ENCODE data around the gene SH3PXD2A. TPM values are rescaled to one million over a fixed set of nuclear protein-coding genes. Genes with fewer than 3 reads are reported as not detected.

SH3PXD2A gene
- total RNA-seq, 4 donors from 2014 or later: 26.5 to 56.9 (median 33.3) TPM

DNA sequence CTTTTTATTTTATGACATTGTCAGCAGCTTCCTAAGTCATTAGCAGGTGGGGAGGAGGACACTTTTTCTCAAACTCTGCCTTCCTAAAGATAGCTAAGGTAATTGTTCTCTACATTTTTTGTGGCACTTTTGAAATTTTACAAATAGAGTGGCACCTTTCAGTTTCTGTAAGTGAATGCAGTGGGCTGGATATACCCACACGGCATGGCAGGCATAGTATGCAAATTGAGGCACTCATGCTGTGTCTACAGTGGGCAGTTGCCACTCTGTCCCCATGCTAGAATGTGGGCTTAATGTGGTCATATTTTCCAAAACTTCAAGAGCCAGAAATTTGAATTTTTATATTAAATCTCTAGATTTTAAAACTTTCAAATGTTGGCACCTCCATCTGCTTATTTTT is 12.8 kb upstream of the SH3PXD2A start:
- in situ Hi-C loops (cut with MboI; ENCODE audit: low pct_ligation_motif_present in 1 of 4, low pct_unique_long_range_greater_than_20kb in 1 of 4, low sequenced_read_pairs in 3 of 4) (loop anchor here in 3 of 4 donors (10.0 to 25.0 kb wide), 3 partner anchors 153 to 281 kb away; no protein-coding TSS in a partner anchor), intact Hi-C loops (cut with DNase I; ENCODE audit: low total_unique reads) (no loop called here)
- no peaks in the 10 kb centered on the region for H3K36me3 ChIP-seq
- H3K9me3 ChIP-seq: peaks cover 0 to 3% of the 10 kb centered on the region in 2 donors
- no peaks in the 10 kb centered on the region for H3K27me3 ChIP-seq
- H3K4me3 ChIP-seq: no peak overlapping the region
- no peaks in the 10 kb centered on the region for H3K4me1 ChIP-seq
- 65 to 86% methylated on average over 1 of the region's 1 CpG for WGBS, 2 donors (ENCODE audit: low coverage in 1 of 2)
- TF ChIP-seq EP300 (IDR thresholded peaks at IDR 0.05; ENCODE audit: low read depth) (no peak), POLR2AphosphoS5 (IDR thresholded peaks at IDR 0.05) (no peak), POLR2A (IDR thresholded peaks at IDR 0.05) (no peak)
- TF ChIP-seq, protein P1, sequence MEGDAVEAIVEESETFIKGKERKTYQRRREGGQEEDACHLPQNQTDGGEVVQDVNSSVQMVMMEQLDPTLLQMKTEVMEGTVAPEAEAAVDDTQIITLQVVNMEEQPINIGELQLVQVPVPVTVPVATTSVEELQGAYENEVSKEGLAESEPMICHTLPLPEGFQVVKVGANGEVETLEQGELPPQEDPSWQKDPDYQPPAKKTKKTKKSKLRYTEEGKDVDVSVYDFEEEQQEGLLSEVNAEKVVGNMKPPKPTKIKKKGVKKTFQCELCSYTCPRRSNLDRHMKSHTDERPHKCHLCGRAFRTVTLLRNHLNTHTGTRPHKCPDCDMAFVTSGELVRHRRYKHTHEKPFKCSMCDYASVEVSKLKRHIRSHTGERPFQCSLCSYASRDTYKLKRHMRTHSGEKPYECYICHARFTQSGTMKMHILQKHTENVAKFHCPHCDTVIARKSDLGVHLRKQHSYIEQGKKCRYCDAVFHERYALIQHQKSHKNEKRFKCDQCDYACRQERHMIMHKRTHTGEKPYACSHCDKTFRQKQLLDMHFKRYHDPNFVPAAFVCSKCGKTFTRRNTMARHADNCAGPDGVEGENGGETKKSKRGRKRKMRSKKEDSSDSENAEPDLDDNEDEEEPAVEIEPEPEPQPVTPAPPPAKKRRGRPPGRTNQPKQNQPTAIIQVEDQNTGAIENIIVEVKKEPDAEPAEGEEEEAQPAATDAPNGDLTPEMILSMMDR (IDR thresholded peaks at IDR 0.05): no peak
- H3K27ac ChIP-seq: no peak overlapping the region
- no peak for DNase-seq

DNA sequence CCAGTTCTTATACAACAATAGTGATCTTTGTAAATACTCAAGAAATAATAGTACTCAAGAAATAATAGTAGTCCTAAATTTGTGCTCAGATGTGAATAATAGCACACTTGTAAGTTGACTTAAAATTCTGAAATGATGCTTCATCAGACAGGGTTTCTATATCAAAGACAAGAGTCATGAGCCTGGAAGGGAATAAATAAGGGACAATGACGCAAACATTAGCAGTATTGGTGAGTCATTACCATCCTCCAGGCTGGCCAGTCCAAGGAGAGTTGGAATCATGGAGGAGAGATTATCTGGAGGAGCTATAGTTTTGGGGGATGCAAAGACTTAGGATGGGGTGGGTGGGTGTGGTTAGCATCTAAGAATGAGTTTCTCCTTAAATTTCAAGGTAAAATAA is 6.1 kb upstream of the SH3PXD2A start:
- Histone ChIP-seq H3K4me1 (peaks cover 0 to 13% (median 2%) of the 10 kb centered on the region in 4 donors), H3K27me3 (no peaks in the 10 kb centered on the region), H3K9me3 (peaks cover 0 to 3% of the 10 kb centered on the region in 2 donors), H3K36me3 (no peaks in the 10 kb centered on the region), H3K4me3 (no peak overlapping the region), H3K27ac (no peak overlapping the region)
- in situ Hi-C loops (cut with MboI; ENCODE audit: low pct_ligation_motif_present in 1 of 4, low pct_unique_long_range_greater_than_20kb in 1 of 4, low sequenced_read_pairs in 3 of 4) (loop anchor here (5.0 to 25.0 kb wide), 5 partner anchors 144 to 274 kb away; no protein-coding TSS in a partner anchor), intact Hi-C loops (cut with DNase I; ENCODE audit: low total_unique reads) (no loop called here)
- no peak for DNase-seq
- WGBS, 2 donors (ENCODE audit: low coverage in 1 of 2): 91 to 97% methylated on average over 1 of the region's 1 CpG
- TF ChIP-seq, protein P1 (IDR thresholded peaks at IDR 0.05): no peak
- TF ChIP-seq POLR2A (IDR thresholded peaks at IDR 0.05): no peak
- no peak for TF ChIP-seq POLR2AphosphoS5 (IDR thresholded peaks at IDR 0.05)
- no peak for TF ChIP-seq EP300 (IDR thresholded peaks at IDR 0.05; ENCODE audit: low read depth)

DNA sequence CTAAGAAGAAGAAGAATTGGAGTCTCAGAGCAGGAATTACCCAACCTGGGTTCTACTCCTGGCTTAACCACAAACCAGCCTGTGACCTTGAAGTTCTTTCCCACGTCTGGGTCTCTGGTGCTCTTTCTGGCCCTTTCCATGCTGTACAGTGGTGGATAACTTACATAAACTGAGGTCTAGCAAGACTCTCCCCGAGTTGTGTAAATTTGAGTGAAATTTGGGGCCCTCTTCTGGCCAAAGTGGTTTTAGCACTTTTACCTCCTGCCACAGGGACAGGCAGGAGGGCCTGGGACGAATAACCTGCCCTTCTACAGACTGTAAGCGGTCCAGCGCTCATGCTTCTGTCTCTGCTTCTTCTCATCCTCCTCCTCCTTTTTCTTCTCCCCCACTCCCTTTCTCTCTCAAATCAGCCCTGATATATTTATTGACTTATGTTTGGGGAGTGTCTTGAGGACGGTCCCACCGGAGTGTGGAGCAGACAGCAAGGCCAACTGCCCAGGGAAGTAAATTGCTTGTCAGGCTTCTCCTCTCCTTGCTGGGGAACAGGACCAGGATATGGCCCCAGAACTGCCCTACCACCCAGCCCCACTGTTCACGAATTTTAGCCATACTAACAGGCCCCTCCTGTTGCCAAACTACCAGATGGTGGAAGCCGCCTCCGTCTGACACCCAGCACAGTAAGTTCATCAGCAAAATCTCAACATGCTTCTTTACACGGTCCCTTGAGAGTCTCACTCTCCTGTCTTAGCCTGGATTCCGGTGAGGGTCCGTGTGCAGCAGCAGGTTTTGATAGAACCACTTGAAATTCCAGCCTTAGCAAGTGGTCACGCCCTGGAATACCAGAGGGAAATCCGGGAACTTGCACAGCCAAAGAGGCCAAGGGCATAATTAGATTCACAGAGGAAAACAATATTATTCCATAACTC is 4.0 kb upstream of the SH3PXD2A start:
- Histone ChIP-seq H3K9me3 (no peaks in the 10 kb centered on the region), H3K4me1 (peaks cover 5 to 28% (median 12%) of the 10 kb centered on the region in 4 donors), H3K27me3 (no peaks in the 10 kb centered on the region), H3K4me3 (no peak overlapping the region), H3K36me3 (no peaks in the 10 kb centered on the region), H3K27ac (no peak overlapping the region)
- WGBS, 2 donors (ENCODE audit: low coverage in 1 of 2): 58 to 80% methylated on average over 8 to 15 of the region's 15 CpGs
- DNase-seq: peak; percentile 73
- in situ Hi-C loops (cut with MboI; ENCODE audit: low pct_ligation_motif_present in 1 of 4, low pct_unique_long_range_greater_than_20kb in 1 of 4, low sequenced_read_pairs in 3 of 4) (loop anchor here (5.0 to 25.0 kb wide), 5 partner anchors 142 to 272 kb away; no protein-coding TSS in a partner anchor), intact Hi-C loops (cut with DNase I; ENCODE audit: low total_unique reads) (loop anchor here (1.0 kb wide), 1 partner anchor 147 kb away; no protein-coding TSS in a partner anchor)
- TF ChIP-seq, protein P1 (IDR thresholded peaks at IDR 0.05): peak; percentile 70 to 84 (median 74)
- TF ChIP-seq POLR2AphosphoS5 (IDR thresholded peaks at IDR 0.05): no peak

DNA sequence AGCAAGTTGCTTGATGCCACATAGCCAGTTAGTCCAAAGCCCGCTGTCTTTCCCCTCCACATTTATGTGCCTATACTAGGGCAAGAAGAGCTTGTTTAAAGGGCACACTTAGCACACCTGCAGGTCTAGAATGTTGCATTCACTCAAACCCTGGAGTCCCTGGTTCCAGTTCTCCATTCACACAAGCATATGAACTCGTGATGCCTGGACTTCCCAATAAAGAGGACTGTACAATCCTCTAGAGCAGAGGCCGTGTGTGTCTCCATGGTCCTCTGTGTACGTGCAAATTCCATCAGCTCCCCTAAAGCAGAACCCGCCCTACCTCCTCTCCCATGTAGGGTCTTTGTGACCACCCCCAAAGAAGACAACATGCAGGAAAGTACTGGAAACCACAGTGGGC is 3.0 kb upstream of the SH3PXD2A start:
- DNase-seq: no peak
- TF ChIP-seq, protein P1 (IDR thresholded peaks at IDR 0.05): no peak
- TF ChIP-seq POLR2A (IDR thresholded peaks at IDR 0.05) (no peak), EP300 (IDR thresholded peaks at IDR 0.05; ENCODE audit: low read depth) (no peak), POLR2AphosphoS5 (IDR thresholded peaks at IDR 0.05) (no peak)
- peaks cover 8 to 38% (median 19%) of the 10 kb centered on the region in 4 donors for H3K4me1 ChIP-seq
- no peaks in the 10 kb centered on the region for H3K36me3 ChIP-seq
- WGBS, 2 donors (ENCODE audit: low coverage in 1 of 2): 79 to 88% methylated on average over 3 to 5 of the region's 5 CpGs
- in situ Hi-C loops (cut with MboI; ENCODE audit: low pct_ligation_motif_present in 1 of 4, low pct_unique_long_range_greater_than_20kb in 1 of 4, low sequenced_read_pairs in 3 of 4): loop anchor here in 2 of 4 donors (25.0 kb wide), 2 partner anchors 246 to 271 kb away; no protein-coding TSS in a partner anchor
- no peaks in the 10 kb centered on the region for H3K27me3 ChIP-seq
- H3K9me3 ChIP-seq: no peaks in the 10 kb centered on the region
- no peak overlapping the region for H3K27ac ChIP-seq
- no peak overlapping the region for H3K4me3 ChIP-seq
- intact Hi-C loops (cut with DNase I; ENCODE audit: low total_unique reads): no loop called here
